Fibroblast of lung (primary cell): ENCODE results near the gene TBXA2R.

Source experiments
- CTCF ChIP-seq, 2 donors: IDR thresholded peaks in 1 of 2; conservative IDR thresholded peaks in 1 of 2; 1 replicate in 1 of 2; 2 replicates in 1 of 2; pipeline ENCODE4 v1.5.1; 2011 to 2012; ENCODE audit warnings: low read length in 2 of 2, control low read depth in 1 of 2, inconsistent platforms in 1 of 2, low read depth in 1 of 2, mild to moderate bottlenecking in 1 of 2
- EZH2 ChIP-seq: IDR thresholded peaks from 2 replicates; pipeline ENCODE4 v1.5.1; 2012; ENCODE audit warnings: low read length, control low read depth, mild to moderate bottlenecking; ENCODE audit errors: missing control alignments

GRCh38 chr19:3614858-3615505, 8.3 kb upstream of the TBXA2R start:
- TF ChIP-seq CTCF (conservative IDR thresholded peaks at IDR 0.05 in 1 of 2, IDR thresholded peaks at IDR 0.05 in 1 of 2; ENCODE audit: low read depth in 1 of 2, low read length in 2 of 2) (no peak), EZH2 (no peak)
